Measurements from ENCODE around the gene CDH13. TPM values are rescaled to one million over a fixed set of nuclear protein-coding genes. Genes with fewer than 3 reads are reported as not detected.

The CDH13 gene
- polyA plus RNA-seq, 1 donor from 2014 or later = 3.2 TPM

GRCh38 chr16:83328936-83329335 lies 702.2 kb downstream of the CDH13 start:
- no peak overlapping the region for H3K4me3 ChIP-seq (ENCODE audit: low read length)
- no peaks in the 10 kb centered on the region for H3K79me2 ChIP-seq (replicated peaks; ENCODE audit: insufficient read depth, low read length)
- no peak overlapping the region for H3K4me2 ChIP-seq (ENCODE audit: low read length)
- H3K9me3 ChIP-seq (ENCODE audit: low read length) = no peaks in the 10 kb centered on the region
- H3K9me2 ChIP-seq (ENCODE audit: insufficient read depth, low read length) = no peaks in the 10 kb centered on the region
- no peaks in the 10 kb centered on the region for H3K27me3 ChIP-seq (ENCODE audit: insufficient read depth, low read depth, low read length)
- no peaks in the 10 kb centered on the region for H3K36me3 ChIP-seq (ENCODE audit: insufficient read depth, low read length)
- TF ChIP-seq REST (IDR thresholded peaks at IDR 0.05; ENCODE audit: borderline replicate concordance) (no peak), EZH2 (IDR thresholded peaks at IDR 0.05; ENCODE audit: borderline replicate concordance, insufficient read depth, low read length, poor library complexity, severe bottlenecking) (no peak), EP300 (conservative IDR thresholded peaks at IDR 0.05; ENCODE audit: poor library complexity, severe bottlenecking) (no peak), SMC3 (conservative IDR thresholded peaks at IDR 0.05; ENCODE audit: poor library complexity) (no peak), MXI1 (conservative IDR thresholded peaks at IDR 0.05; ENCODE audit: poor library complexity, severe bottlenecking) (no peak), POLR2AphosphoS5 (IDR thresholded peaks at IDR 0.05) (no peak), CTCF (IDR thresholded peaks at IDR 0.05; ENCODE audit: poor library complexity, severe bottlenecking) (no peak), RAD21 (conservative IDR thresholded peaks at IDR 0.05) (no peak), TAF1 (IDR thresholded peaks at IDR 0.05; ENCODE audit: low read depth) (no peak)
- H4K20me1 ChIP-seq (ENCODE audit: insufficient read depth) = no peaks in the 10 kb centered on the region
- no peak overlapping the region for H3K27ac ChIP-seq (ENCODE audit: low read length)
- no peak overlapping the region for H3K9ac ChIP-seq (ENCODE audit: low read length)
- H3F3A ChIP-seq (ENCODE audit: insufficient read depth, low read length, poor library complexity, severe bottlenecking) = no peaks in the 10 kb centered on the region
- H2AFZ ChIP-seq (ENCODE audit: low read depth, low read length) = no peak overlapping the region

GRCh38 chr16:83329441-83329840 lies 702.7 kb downstream of the CDH13 start:
- H3K9me2 ChIP-seq (ENCODE audit: insufficient read depth, low read length) = no peaks in the 10 kb centered on the region
- no peaks in the 10 kb centered on the region for H3K9me3 ChIP-seq (ENCODE audit: low read length)
- H3K4me3 ChIP-seq (ENCODE audit: low read length) = no peak overlapping the region
- no peak overlapping the region for H3K9ac ChIP-seq (ENCODE audit: low read length)
- no peak overlapping the region for H3K27ac ChIP-seq (ENCODE audit: low read length)
- no peaks in the 10 kb centered on the region for H4K20me1 ChIP-seq (ENCODE audit: insufficient read depth)
- no peaks in the 10 kb centered on the region for H3K36me3 ChIP-seq (ENCODE audit: insufficient read depth, low read length)
- TF ChIP-seq SMC3 (conservative IDR thresholded peaks at IDR 0.05; ENCODE audit: poor library complexity) = no peak
- TF ChIP-seq RAD21 (conservative IDR thresholded peaks at IDR 0.05) = no peak
- TF ChIP-seq MXI1 (conservative IDR thresholded peaks at IDR 0.05; ENCODE audit: poor library complexity, severe bottlenecking) = no peak
- no peak for TF ChIP-seq TAF1 (IDR thresholded peaks at IDR 0.05; ENCODE audit: low read depth)
- TF ChIP-seq EP300 (conservative IDR thresholded peaks at IDR 0.05; ENCODE audit: poor library complexity, severe bottlenecking) = no peak
- TF ChIP-seq POLR2AphosphoS5 (IDR thresholded peaks at IDR 0.05) = no peak
- no peak for TF ChIP-seq REST (IDR thresholded peaks at IDR 0.05; ENCODE audit: borderline replicate concordance)
- no peak for TF ChIP-seq EZH2 (IDR thresholded peaks at IDR 0.05; ENCODE audit: borderline replicate concordance, insufficient read depth, low read length, poor library complexity, severe bottlenecking)
- TF ChIP-seq CTCF (IDR thresholded peaks at IDR 0.05; ENCODE audit: poor library complexity, severe bottlenecking) = no peak
- H3F3A ChIP-seq (ENCODE audit: insufficient read depth, low read length, poor library complexity, severe bottlenecking) = no peaks in the 10 kb centered on the region
- H3K4me2 ChIP-seq (ENCODE audit: low read length) = no peak overlapping the region
- no peaks in the 10 kb centered on the region for H3K27me3 ChIP-seq (ENCODE audit: insufficient read depth, low read depth, low read length)
- H3K79me2 ChIP-seq (replicated peaks; ENCODE audit: insufficient read depth, low read length) = no peaks in the 10 kb centered on the region
- H2AFZ ChIP-seq (ENCODE audit: low read depth, low read length) = no peak overlapping the region

All from neural cell (in vitro differentiated cells).